GM12864 (cell line): ENCODE measurements around the gene MIPOL1.

Experiments
- DNase-seq: peaks from one replicate; pipeline ENCODE4 v3.0.0-alpha.2; 2011; ENCODE audit warnings: low read depth
- H3K4me3 ChIP-seq: 2 replicates; pipeline ENCODE4 v1.5.1; 2011; ENCODE audit warnings: mild to moderate bottlenecking, low read depth, low read length, control low read depth
- CTCF ChIP-seq: IDR thresholded peaks from 2 replicates; pipeline ENCODE4 v1.5.1; 2011; ENCODE audit warnings: low read depth, mild to moderate bottlenecking, moderate library complexity, low read length, control low read depth, inconsistent platforms; ENCODE audit errors: missing control alignments

Gene MIPOL1

GRCh38 chr14:37539992-37540391 lies 342.3 kb downstream of the MIPOL1 start:
- DNase-seq = no peak
- no peak overlapping the region for H3K4me3 ChIP-seq
- TF ChIP-seq CTCF = no peak

GRCh38 chr14:37544407-37544806 lies 346.7 kb downstream of the MIPOL1 start:
- TF ChIP-seq CTCF = no peak
- no peak for DNase-seq
- H3K4me3 ChIP-seq = no peak overlapping the region

- no peak overlapping the region for H3K4me3 ChIP-seq
- no peak for DNase-seq
- TF ChIP-seq CTCF = no peak
Measured at GRCh38 chr14:37545174-37545573, 347.4 kb downstream of the MIPOL1 start.

- H3K4me3 ChIP-seq = no peak overlapping the region
- DNase-seq = no peak
- no peak for TF ChIP-seq CTCF
Measured at GRCh38 chr14:37546621-37547447, 349.1 kb downstream of the MIPOL1 start.

DNA sequence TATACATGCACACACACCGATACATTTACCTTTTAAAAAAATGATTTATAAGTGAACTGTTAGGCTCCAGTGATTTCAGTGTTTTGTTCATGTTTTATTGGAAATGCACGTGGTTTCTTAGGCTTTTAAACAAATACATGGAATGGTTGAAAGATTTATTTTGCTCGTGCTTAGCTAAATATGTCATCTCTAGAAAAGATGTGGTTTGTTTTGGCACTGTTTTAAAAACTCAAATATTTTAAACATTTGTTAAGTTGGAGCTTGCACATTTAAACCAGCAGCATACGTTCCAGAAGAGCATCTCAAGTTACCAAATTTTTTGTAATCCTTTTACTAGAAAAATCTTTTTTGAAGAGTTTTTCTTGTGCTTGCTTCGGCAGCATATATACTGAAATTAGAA lies 352.8 kb downstream of the MIPOL1 start:
- DNase-seq = no peak
- no peak overlapping the region for H3K4me3 ChIP-seq
- no peak for TF ChIP-seq CTCF

DNA sequence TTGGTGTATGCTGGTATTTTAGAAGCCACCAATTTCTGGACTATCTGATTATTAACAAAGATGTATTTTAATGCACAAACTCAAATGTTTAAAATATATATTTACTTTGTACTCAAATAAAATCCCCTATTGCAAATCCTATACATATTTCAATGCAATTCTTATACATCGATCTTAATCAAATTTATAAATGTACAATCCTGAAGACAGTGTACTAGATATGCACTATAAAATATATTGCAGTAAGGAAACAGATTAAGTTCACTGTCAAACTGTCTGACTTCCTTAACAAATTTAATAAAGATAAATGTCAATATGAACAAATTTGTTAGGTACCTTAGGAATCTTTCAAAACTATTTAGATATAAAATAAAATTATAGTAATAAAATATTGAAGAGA lies 353.4 kb downstream of the MIPOL1 start:
- no peak for DNase-seq
- no peak for TF ChIP-seq CTCF
- H3K4me3 ChIP-seq = no peak overlapping the region
